Measurements from ENCODE around the gene CHTOP. TPM values are rescaled to one million over a fixed set of nuclear protein-coding genes. Genes with fewer than 3 reads are reported as not detected.

The CHTOP gene
- total and polyA plus RNA-seq, 2 of the 8 experiments (the other 6 are each of a cell fraction or from before 2014, with no cell fraction given) = 84.6 to 104 TPM

DNA sequence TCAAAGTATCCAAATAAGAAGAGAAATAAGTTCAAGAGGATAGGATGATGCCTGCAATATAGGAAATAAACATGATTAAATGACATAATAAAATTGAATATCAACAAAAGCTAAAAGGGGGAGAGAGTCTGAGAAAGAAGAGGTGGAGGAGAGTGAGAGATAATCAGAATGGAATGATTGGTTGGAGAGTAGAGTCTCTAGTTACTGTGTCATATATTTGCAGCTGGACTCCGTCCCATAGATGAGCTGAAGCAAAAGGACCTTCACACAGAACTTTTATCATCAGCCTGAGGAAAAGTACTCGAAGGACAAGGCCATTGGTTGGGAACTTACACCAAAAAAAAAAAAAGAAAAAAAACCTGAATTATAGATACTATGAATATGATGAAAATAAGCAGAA, 45.4 kb upstream of the CHTOP start:
- Histone ChIP-seq H2BK120ac (replicated peaks; ENCODE audit: low read depth, low read length) (no peak overlapping the region), H2AK5ac (ENCODE audit: low read depth, low read length) (no peak overlapping the region), H3K4me2 (ENCODE audit: insufficient read depth in 1 of 2, low read depth in 2 of 2, low read length in 2 of 2) (no peak overlapping the region), H3K36me3 (ENCODE audit: control insufficient read depth in 2 of 4, insufficient read depth in 4 of 4, low read length in 3 of 4) (no peaks in the 10 kb centered on the region), H3K4me1 (replicated peaks in 1 of 4; ENCODE audit: control insufficient read depth in 3 of 4, insufficient read depth in 4 of 4, low read length in 3 of 4) (no peaks in the 10 kb centered on the region), H3K9ac (replicated peaks in 1 of 4; ENCODE audit: extremely low read depth in 1 of 4, low read depth in 3 of 4, low read length in 3 of 4) (no peak overlapping the region), H3K27me3 (replicated peaks in 1 of 4; ENCODE audit: control insufficient read depth in 3 of 4, extremely low read depth in 1 of 4, insufficient read depth in 3 of 4, low read length in 3 of 4) (no peaks in the 10 kb centered on the region), H3K23ac (ENCODE audit: insufficient read length) (no peak overlapping the region), H2AFZ (ENCODE audit: low read length) (no peak overlapping the region), H3K23me2 (ENCODE audit: low read depth, low read length) (no peaks in the 10 kb centered on the region), H3K27ac (ENCODE audit: low read depth, low read length) (no peak overlapping the region), H4K20me1 (replicated peaks in 1 of 2; ENCODE audit: control insufficient read depth in 1 of 2, insufficient read depth in 2 of 2, low read length in 2 of 2) (no peaks in the 10 kb centered on the region), H3K14ac (ENCODE audit: insufficient read length) (no peak overlapping the region), H4K8ac (ENCODE audit: extremely low read depth, insufficient read depth, low read length) (no peak overlapping the region), H3K4me3 (ENCODE audit: extremely low read depth in 1 of 4, insufficient read depth in 2 of 4, low read depth in 3 of 4, low read length in 4 of 4) (no peak overlapping the region), H3K18ac (ENCODE audit: extremely low read depth, low read length) (no peak overlapping the region), H2BK5ac (ENCODE audit: low read depth, low read length) (no peak overlapping the region), H3K4ac (replicated peaks; ENCODE audit: insufficient read length, low read depth, low read length) (no peak overlapping the region), H2BK12ac (ENCODE audit: low read depth, low read length) (no peak overlapping the region), H2BK20ac (ENCODE audit: low read length) (no peak overlapping the region), H4K5ac (ENCODE audit: insufficient read length, low read depth, low read length) (no peak overlapping the region), H3K56ac (replicated peaks; ENCODE audit: insufficient read length, low read depth, low read length) (no peak overlapping the region), H3K79me2 (ENCODE audit: control insufficient read depth in 1 of 2, insufficient read depth in 2 of 2, low read length in 2 of 2) (no peaks in the 10 kb centered on the region), H3K9me3 (ENCODE audit: insufficient read depth in 2 of 2, low read depth in 1 of 2, low read length in 1 of 2) (no peaks in the 10 kb centered on the region), H3K79me1 (ENCODE audit: low read depth, low read length) (no peaks in the 10 kb centered on the region), H4K91ac (replicated peaks; ENCODE audit: insufficient read length, low read length) (no peak overlapping the region), H2BK15ac (ENCODE audit: low read length) (no peak overlapping the region)
- DNase-seq (ENCODE audit: low read depth in 1 of 2, low spot score in 2 of 2) = no peak
- ChIA-PET CTCF (ENCODE audit: partially characterized antibody) (no interaction called here), POLR2A (ENCODE audit: partially characterized antibody) (interaction anchor here (0.7 to 1.3 kb wide), 3 partner anchors 9 to 47 kb away, joined by 3 to 4 read pairs (median 3); no protein-coding TSS in a partner anchor)
- TF ChIP-seq CHD1 (IDR thresholded peaks at IDR 0.05; ENCODE audit: low read depth, low read length) = no peak
- TF ChIP-seq, protein P1, sequence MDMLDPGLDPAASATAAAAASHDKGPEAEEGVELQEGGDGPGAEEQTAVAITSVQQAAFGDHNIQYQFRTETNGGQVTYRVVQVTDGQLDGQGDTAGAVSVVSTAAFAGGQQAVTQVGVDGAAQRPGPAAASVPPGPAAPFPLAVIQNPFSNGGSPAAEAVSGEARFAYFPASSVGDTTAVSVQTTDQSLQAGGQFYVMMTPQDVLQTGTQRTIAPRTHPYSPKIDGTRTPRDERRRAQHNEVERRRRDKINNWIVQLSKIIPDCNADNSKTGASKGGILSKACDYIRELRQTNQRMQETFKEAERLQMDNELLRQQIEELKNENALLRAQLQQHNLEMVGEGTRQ (IDR thresholded peaks at IDR 0.05; ENCODE audit: low read length) = no peak
- TF ChIP-seq CHD2 (IDR thresholded peaks at IDR 0.05; ENCODE audit: low read length) = no peak
- no peak for TF ChIP-seq CEBPB (IDR thresholded peaks at IDR 0.05; ENCODE audit: low read depth, low read length)
- no peak for TF ChIP-seq RNF2 (IDR thresholded peaks at IDR 0.05; ENCODE audit: borderline replicate concordance, low read depth, low read length, missing control alignments, poor library complexity, severe bottlenecking)
- FAIRE-seq = no peak
- WGBS, 2 experiments (ENCODE audit: extremely low coverage in 1 of 2, insufficient coverage in 1 of 2, insufficient read length in 1 of 2, insufficient replicate concordance in 2 of 2, low coverage in 1 of 2, low lambda C conversion rate in 2 of 2, missing lambda C conversion rate in 1 of 2) = 97% methylated on average over 2 of the region's 2 CpGs; no CpG with 5 or more reads in 1 of the 2 experiments
